GM10847 (cell line): ENCODE measurements around the gene CASP7.

Experiments
- POLR2A ChIP-seq: IDR thresholded peaks from 2 replicates; pipeline ENCODE4 v1.6.1; 2011; ENCODE audit not compliant: insufficient read length; ENCODE audit errors: extremely low read depth

The CASP7 gene

GRCh38 chr10:113679463-113680189 lies at the start of gene CASP7:
Gene CASP7, plus strand, starts transcription at chr10:113679912. Its CDS starts 17,582 bp downstream, at chr10:113697494.
- peak; percentile 67 for TF ChIP-seq POLR2A

- TF ChIP-seq POLR2A: no peak
These were observed 48.7 kb upstream of the CASP7 start for GRCh38 chr10:113630929-113631533.

- TF ChIP-seq POLR2A: no peak
These were observed 47.9 kb upstream of the CASP7 start for GRCh38 chr10:113631684-113632367.

- TF ChIP-seq POLR2A: no peak
These were observed 39.7 kb upstream of the CASP7 start for GRCh38 chr10:113639966-113640365.

- no peak for TF ChIP-seq POLR2A
These were observed 38.0 kb upstream of the CASP7 start for GRCh38 chr10:113641702-113642101.

- no peak for TF ChIP-seq POLR2A
These were observed 36.5 kb upstream of the CASP7 start for GRCh38 chr10:113643183-113643582.

GRCh38 chr10:113644185-113645120 lies 35.3 kb upstream of the CASP7 start:
- no peak for TF ChIP-seq POLR2A

GRCh38 chr10:113646336-113647201 lies 33.1 kb upstream of the CASP7 start:
- no peak for TF ChIP-seq POLR2A

- no peak for TF ChIP-seq POLR2A
These were observed 31.9 kb upstream of the CASP7 start for GRCh38 chr10:113647812-113648211.

GRCh38 chr10:113648478-113648877 lies 31.2 kb upstream of the CASP7 start:
- no peak for TF ChIP-seq POLR2A

GRCh38 chr10:113650172-113650571 lies 29.5 kb upstream of the CASP7 start:
- no peak for TF ChIP-seq POLR2A

- no peak for TF ChIP-seq POLR2A
These were observed 28.7 kb upstream of the CASP7 start for GRCh38 chr10:113651021-113651420.

GRCh38 chr10:113651898-113652297 lies 27.8 kb upstream of the CASP7 start:
- no peak for TF ChIP-seq POLR2A

- no peak for TF ChIP-seq POLR2A
These were observed 22.8 kb upstream of the CASP7 start for GRCh38 chr10:113656896-113657295.

- no peak for TF ChIP-seq POLR2A
These were observed 22.2 kb upstream of the CASP7 start for GRCh38 chr10:113657544-113657943.

- TF ChIP-seq POLR2A: no peak
These were observed 18.4 kb upstream of the CASP7 start for GRCh38 chr10:113661332-113661731.
